GM20000 (cell line): ENCODE measurements around the gene NNAT.

ENCODE experiments used
- DNase-seq: peaks from one replicate; pipeline ENCODE4 v3.0.0; 2012; ENCODE audit warnings: low spot score
- CTCF ChIP-seq: IDR thresholded peaks from 2 replicates; pipeline ENCODE4 v1.5.1; 2012; ENCODE audit warnings: mild to moderate bottlenecking, control low read depth; ENCODE audit errors: extremely low read depth, missing control alignments

NNAT gene

GRCh38 chr20:37529968-37530600, 9.0 kb downstream of the NNAT start:
- TF ChIP-seq CTCF: no peak

GRCh38 chr20:37530696-37531095, 9.6 kb downstream of the NNAT start:
- TF ChIP-seq CTCF: no peak
- no peak for DNase-seq

More at GRCh38 chr20:37529968-37530600, 9.0 kb downstream of the NNAT start:
- no peak for DNase-seq

GRCh38 chr20:37531856-37532255, 10.8 kb downstream of the NNAT start:
- no peak for TF ChIP-seq CTCF

GRCh38 chr20:37533154-37533715, 12.2 kb downstream of the NNAT start:
- no peak for TF ChIP-seq CTCF
- DNase-seq: no peak

More at GRCh38 chr20:37531856-37532255, 10.8 kb downstream of the NNAT start:
- no peak for DNase-seq

GRCh38 chr20:37534401-37535157, 13.5 kb downstream of the NNAT start:
- DNase-seq: peak; percentile 74
- TF ChIP-seq CTCF: peak; percentile 64

GRCh38 chr20:37535443-37536132, 14.5 kb downstream of the NNAT start:
- TF ChIP-seq CTCF: no peak
- no peak for DNase-seq
